Activated naive CD8-positive, alpha-beta T cell (primary cell): Measurements from ENCODE around the gene CLCN4.

Experiments used
- H3K27ac Mint-ChIP-seq: one replicate; pipeline ENCODE4 v1.8.0; 2021; ENCODE audit warnings: mixed read lengths
- H3K27me3 Mint-ChIP-seq: one replicate; pipeline ENCODE4 v1.8.0; 2021; ENCODE audit warnings: mixed read lengths
- H3K36me3 Mint-ChIP-seq: one replicate; pipeline ENCODE4 v1.8.0; 2021; ENCODE audit warnings: mixed read lengths
- H3K4me1 Mint-ChIP-seq: one replicate; pipeline ENCODE4 v1.8.0; 2021; ENCODE audit warnings: low read depth, mixed read lengths
- H3K4me3 Mint-ChIP-seq: one replicate; pipeline ENCODE4 v1.8.0; 2021; ENCODE audit warnings: mild to moderate bottlenecking, mixed read lengths
- H3K9me3 Mint-ChIP-seq: one replicate; pipeline ENCODE4 v1.8.0; 2021; ENCODE audit warnings: low read depth, mixed read lengths

CLCN4 gene

DNA sequence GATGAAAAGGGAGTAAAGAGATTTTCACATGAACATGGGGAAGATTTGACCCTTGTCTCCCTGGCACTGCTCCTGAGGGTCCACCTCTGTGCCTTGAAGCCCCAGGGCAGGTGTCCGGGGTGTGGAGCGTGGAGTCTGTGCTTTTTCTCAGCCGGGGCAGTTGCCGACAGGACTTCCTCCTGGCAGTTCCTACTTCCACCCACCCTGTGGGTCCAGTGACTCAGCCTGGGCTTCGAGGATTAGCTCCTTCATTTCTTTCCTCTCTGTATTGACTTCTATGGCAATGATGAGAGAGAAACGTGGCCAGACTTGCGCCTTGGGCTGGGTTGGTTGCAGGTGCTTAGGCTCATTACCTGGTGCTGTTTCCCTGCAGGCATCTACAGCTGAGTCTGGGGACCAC is 35.9 kb upstream of the CLCN4 start:
- Mint-ChIP-seq H3K36me3 (peaks cover 4% of the 10 kb centered on the region), H3K4me3 (no peak overlapping the region), H3K9me3 (no peaks in the 10 kb centered on the region), H3K4me1 (peaks cover 14% of the 10 kb centered on the region), H3K27ac (no peak overlapping the region), H3K27me3 (no peaks in the 10 kb centered on the region)

DNA sequence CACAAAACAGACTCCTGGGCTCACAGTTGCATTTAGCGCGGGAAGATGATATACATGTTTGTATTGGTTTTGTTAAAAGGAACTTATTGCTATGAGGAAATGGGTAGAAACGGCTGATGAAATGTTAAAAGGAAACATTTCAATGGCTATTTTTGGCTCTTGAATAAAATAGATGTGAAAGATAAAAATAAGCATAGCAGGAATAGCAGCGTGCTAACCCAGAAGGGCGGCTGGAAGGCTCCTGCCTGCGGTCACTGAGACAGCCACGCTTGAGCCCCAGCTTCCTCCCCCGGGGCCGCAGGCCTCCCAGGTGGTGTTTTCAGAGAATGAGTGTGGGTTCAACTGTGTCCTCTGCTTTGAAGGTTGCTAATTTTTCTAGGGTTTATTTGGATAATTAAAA is 35.0 kb upstream of the CLCN4 start:
- no peaks in the 10 kb centered on the region for H3K27me3 Mint-ChIP-seq
- H3K4me3 Mint-ChIP-seq = no peak overlapping the region
- peaks cover 4% of the 10 kb centered on the region for H3K36me3 Mint-ChIP-seq
- no peak overlapping the region for H3K27ac Mint-ChIP-seq
- no peaks in the 10 kb centered on the region for H3K9me3 Mint-ChIP-seq
- H3K4me1 Mint-ChIP-seq = peaks cover 11% of the 10 kb centered on the region

DNA sequence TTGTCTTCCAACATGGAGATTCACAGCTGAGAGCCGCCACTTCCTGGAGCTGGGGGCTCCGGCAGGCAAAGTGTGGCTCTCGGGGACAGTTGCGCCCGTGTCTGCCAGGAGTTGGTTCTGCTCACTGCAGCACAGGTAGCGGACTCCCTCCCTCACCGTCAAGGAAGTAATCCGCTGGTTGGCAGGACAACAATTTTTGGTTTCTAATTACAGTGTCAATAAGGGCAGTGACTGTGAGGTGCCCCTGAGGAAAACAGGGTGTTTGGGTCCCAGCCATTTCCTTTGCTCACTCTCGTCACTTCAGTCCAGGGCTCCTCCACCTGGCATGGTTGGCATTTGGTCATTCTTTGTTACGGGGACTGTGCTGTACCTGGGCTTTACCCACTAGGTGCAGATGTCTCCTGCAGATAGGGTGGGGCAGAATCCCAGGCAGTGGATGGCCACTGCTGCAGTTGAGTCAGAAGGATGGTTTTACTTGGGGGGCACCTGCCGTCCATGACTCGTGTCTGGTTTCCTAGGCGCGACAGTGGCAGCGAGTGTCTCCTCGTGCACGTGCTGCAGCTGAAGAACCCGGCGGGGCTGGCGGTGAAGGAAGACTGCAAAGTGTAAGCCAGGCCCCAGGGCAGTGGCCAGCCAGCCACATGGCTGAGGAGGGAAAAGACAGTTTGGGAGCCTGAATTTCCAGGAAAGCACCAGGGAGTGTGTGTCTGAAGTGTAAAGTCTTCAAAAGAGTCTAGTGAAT is 32.1 kb upstream of the CLCN4 start:
- Mint-ChIP-seq H3K4me1 (peaks cover 3% of the 10 kb centered on the region), H3K36me3 (no peaks in the 10 kb centered on the region), H3K27ac (no peak overlapping the region), H3K9me3 (no peaks in the 10 kb centered on the region), H3K27me3 (no peaks in the 10 kb centered on the region), H3K4me3 (no peak overlapping the region)

DNA sequence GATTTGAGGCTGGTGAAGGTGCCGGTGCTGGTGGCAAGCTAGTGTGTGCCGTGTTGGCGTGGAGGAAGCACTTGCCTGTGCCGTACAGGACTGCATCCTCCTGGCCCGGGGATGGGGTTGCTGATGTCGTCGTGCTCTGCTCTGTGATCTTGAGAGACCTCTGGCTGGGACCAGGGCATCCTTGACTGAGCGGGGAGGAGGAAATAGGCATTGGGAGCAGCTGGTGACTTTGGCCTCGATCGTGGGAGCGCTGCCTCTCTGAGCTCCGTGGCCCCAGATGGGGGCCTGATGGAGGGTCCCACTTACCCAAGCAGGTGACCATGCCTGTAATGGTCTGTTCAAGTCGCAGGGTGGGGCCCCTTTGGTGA is 31.5 kb upstream of the CLCN4 start:
- H3K27ac Mint-ChIP-seq = no peak overlapping the region
- H3K27me3 Mint-ChIP-seq = no peaks in the 10 kb centered on the region
- peaks cover 3% of the 10 kb centered on the region for H3K4me1 Mint-ChIP-seq
- H3K9me3 Mint-ChIP-seq = no peaks in the 10 kb centered on the region
- H3K4me3 Mint-ChIP-seq = no peak overlapping the region
- H3K36me3 Mint-ChIP-seq = no peaks in the 10 kb centered on the region

DNA sequence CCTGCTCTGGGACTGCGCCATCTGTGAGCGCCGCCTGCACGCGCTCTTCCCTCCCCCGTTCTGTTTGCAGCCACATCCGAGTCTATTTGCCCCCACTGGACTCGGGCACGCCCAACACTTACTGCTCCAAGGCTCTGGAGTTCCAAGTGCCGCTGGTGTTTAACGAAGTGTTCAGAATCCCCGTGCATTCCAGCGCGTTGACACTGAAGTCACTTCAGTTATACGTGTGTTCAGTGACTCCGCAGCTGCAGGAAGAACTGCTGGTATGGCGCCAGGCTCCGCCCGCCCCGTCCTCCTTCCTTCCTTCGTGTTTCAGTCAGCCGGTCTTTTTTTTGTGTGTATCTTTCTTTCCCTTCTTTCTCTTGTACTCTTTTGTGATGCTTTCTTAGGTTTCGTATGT is 30.7 kb upstream of the CLCN4 start:
- H3K36me3 Mint-ChIP-seq = no peaks in the 10 kb centered on the region
- H3K4me1 Mint-ChIP-seq = peaks cover 3% of the 10 kb centered on the region
- H3K27me3 Mint-ChIP-seq = no peaks in the 10 kb centered on the region
- no peaks in the 10 kb centered on the region for H3K9me3 Mint-ChIP-seq
- H3K27ac Mint-ChIP-seq = no peak overlapping the region
- H3K4me3 Mint-ChIP-seq = no peak overlapping the region

DNA sequence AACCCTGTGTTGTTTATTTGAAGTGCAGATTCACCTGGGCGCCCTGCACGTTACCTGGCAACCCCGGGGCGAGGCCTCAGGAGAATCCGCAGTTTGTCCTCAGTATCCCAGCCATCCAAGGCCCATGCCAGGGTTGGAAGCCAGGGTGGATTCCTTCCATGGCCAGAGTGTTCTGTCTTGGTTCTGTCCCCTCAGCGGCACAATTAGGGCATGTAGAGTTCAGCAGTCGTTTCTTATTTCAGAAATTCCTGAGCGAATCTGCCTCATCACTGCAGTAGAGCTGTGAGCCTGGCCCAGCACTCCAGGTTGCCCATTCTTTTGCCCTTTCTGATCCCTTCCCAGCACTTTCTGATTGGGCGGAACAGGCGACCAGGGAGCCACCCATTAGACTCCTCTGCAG is 29.9 kb upstream of the CLCN4 start:
- Mint-ChIP-seq H3K27me3 (no peaks in the 10 kb centered on the region), H3K4me1 (peaks cover 1% of the 10 kb centered on the region), H3K9me3 (no peaks in the 10 kb centered on the region), H3K36me3 (no peaks in the 10 kb centered on the region), H3K4me3 (no peak overlapping the region), H3K27ac (no peak overlapping the region)

DNA sequence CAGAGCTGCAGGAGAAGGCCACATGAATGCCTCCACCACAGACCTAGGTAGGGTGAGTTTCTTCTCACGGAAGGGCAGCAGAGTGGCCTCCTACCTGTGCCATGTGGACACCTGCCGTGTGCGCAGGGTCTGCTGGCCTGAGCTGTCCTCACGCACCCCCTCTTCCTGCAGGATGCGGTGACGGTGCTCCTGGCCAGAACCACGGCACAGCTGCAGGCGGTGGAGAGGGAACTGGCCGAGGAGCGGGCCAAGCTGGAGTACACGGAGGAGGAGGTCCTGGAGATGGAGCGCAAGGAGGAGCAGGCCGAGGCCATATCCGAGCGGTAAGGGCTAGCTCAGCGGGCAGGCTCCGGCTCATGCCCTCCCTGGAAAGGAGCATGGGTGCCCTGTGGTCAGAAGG is 28.4 kb upstream of the CLCN4 start:
- no peaks in the 10 kb centered on the region for H3K4me1 Mint-ChIP-seq
- H3K4me3 Mint-ChIP-seq = no peak overlapping the region
- H3K27ac Mint-ChIP-seq = no peak overlapping the region
- H3K9me3 Mint-ChIP-seq = no peaks in the 10 kb centered on the region
- H3K36me3 Mint-ChIP-seq = no peaks in the 10 kb centered on the region
- H3K27me3 Mint-ChIP-seq = no peaks in the 10 kb centered on the region

DNA sequence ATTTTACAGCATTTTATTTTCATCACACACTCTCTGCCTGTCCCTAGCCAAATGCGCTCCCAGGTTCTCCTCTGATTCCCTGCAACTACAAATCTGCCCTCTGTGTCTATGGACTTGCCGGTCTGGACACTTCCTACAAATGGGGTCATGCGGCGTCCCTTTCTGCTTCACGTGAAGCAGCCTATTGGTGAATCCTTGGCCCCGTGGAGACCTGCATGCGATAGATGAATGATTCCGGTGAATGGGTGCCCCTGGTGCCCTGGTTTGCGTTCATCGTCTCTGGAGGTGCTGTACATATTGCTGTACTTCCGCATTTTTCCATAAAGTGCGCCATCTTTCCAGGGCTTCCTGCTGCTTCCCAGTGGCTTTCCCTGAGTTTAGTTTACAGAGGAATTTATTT is 27.5 kb upstream of the CLCN4 start:
- H3K27me3 Mint-ChIP-seq = no peaks in the 10 kb centered on the region
- no peaks in the 10 kb centered on the region for H3K4me1 Mint-ChIP-seq
- no peaks in the 10 kb centered on the region for H3K36me3 Mint-ChIP-seq
- H3K4me3 Mint-ChIP-seq = no peak overlapping the region
- H3K27ac Mint-ChIP-seq = no peak overlapping the region
- no peaks in the 10 kb centered on the region for H3K9me3 Mint-ChIP-seq

DNA sequence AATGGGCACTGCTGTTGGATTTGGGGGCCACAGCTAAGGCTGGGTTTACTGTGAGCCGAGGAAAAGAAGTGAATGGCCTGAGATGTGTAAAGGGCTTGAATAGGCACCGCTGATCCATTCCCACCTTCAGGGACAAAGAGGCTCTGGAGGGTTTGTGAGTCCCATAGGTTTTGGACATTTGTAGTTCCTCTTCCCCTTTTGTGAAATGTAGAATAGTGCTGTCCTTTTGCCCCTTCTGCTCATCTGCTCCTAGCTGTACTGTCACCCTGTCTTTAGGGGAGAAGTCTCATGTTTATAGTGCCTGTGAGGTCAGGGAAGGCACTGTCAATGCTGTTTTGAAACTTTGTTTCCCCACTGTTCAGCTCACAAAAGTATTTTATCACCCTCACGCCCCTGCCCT is 26.4 kb upstream of the CLCN4 start:
- no peaks in the 10 kb centered on the region for H3K4me1 Mint-ChIP-seq
- H3K9me3 Mint-ChIP-seq = no peaks in the 10 kb centered on the region
- no peaks in the 10 kb centered on the region for H3K36me3 Mint-ChIP-seq
- H3K27ac Mint-ChIP-seq = no peak overlapping the region
- H3K4me3 Mint-ChIP-seq = no peak overlapping the region
- H3K27me3 Mint-ChIP-seq = no peaks in the 10 kb centered on the region

DNA sequence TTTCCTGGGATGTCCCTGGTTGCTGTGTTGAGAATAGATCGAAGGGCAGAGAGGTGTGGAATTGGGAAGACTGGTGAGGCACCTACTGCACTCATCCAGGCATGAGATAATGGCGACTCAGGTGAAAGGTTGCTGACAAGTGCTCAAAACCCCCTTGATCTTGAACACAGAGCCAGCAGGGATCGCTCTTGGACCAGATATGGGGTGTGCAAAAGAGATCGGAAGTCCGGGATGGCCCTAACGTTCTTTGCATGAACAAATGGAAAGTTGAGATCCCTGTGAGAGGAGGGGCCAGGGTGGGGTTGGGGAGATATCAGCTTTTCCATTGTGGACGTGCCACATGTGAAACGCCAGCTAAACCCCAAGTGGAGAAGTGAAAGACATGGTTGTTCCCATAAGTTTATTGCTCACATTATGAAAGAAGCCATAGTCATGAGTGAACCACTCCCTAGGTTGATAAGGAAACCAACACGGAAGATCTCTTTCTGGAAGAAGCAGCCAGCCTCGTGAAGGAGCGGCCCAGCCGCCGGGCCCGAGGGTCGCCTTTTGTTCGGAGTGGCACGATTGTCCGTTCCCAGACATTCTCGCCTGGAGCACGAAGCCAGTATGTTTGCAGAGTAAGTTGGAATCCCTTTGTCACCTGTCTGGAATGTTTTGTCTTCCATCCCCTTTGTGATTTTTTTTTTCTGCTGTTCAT is 22.6 kb upstream of the CLCN4 start:
- no peaks in the 10 kb centered on the region for H3K9me3 Mint-ChIP-seq
- H3K27me3 Mint-ChIP-seq = no peaks in the 10 kb centered on the region
- H3K4me3 Mint-ChIP-seq = no peak overlapping the region
- H3K27ac Mint-ChIP-seq = no peak overlapping the region
- H3K4me1 Mint-ChIP-seq = no peaks in the 10 kb centered on the region
- no peaks in the 10 kb centered on the region for H3K36me3 Mint-ChIP-seq

DNA sequence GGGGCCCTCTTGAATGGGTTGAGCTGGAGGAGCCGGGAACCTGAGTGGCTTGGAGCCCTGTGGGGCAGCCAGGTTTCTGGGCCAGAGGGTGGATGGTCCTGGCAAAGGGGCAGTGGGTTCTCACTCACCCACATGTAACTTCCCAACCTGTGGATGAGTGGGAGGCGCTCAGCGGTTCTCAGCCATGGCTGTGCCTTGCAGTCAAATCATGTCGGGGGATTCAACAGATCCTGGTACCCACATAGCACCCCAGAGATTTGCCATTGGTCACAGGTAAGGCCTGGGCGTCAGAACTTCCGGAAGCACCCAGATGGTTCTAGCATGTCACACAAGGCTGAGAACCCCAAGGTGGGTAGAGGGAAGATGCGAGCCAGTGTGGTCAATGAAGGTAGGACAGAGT is 21.9 kb upstream of the CLCN4 start:
- Mint-ChIP-seq H3K36me3 (no peaks in the 10 kb centered on the region), H3K4me3 (no peak overlapping the region), H3K27me3 (no peaks in the 10 kb centered on the region), H3K27ac (no peak overlapping the region), H3K4me1 (no peaks in the 10 kb centered on the region), H3K9me3 (no peaks in the 10 kb centered on the region)

DNA sequence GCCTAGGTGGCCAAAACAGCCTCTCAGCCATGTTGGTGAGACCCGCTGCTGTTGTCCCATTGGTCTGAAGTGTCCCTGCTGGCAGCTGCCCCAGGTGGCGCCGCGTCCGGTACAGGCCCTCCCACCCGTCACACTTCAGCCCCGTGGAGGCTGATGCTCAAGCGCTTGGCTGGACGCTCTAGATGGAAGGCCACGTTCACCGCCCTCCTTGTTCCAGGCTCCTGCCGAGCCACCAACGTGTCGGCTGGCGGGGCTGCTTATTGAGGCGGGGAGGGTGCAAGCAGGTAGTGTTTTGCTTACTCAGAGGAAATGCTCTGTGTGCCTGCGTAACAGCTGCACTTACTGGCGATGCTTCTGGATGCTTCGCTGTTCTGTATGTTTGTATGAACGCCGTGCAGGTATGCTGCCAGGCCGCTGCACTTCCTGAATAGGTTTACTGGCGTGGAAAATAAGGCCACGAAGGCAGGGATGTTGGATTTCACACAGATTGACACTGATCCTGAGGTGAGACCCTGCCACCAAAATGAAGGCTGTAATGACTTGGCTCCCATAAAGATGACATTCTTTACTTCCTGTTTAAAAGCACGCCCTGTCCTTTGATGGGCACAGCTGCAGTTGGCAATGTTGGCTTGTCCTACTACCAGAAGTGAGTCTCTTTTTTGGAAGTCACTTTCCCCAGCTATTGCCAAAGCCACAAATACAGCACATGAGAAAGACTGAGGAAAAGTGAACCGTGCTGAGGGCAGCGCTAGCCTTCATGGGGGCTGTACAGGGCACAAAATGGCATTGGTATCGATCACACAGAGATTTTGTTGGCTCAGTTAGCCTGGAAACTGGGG is 21.0 kb upstream of the CLCN4 start:
- peaks cover under 1% of the 10 kb centered on the region for H3K36me3 Mint-ChIP-seq
- H3K27me3 Mint-ChIP-seq = no peaks in the 10 kb centered on the region
- H3K27ac Mint-ChIP-seq = no peak overlapping the region
- H3K4me3 Mint-ChIP-seq = no peak overlapping the region
- H3K9me3 Mint-ChIP-seq = no peaks in the 10 kb centered on the region
- H3K4me1 Mint-ChIP-seq = no peaks in the 10 kb centered on the region

DNA sequence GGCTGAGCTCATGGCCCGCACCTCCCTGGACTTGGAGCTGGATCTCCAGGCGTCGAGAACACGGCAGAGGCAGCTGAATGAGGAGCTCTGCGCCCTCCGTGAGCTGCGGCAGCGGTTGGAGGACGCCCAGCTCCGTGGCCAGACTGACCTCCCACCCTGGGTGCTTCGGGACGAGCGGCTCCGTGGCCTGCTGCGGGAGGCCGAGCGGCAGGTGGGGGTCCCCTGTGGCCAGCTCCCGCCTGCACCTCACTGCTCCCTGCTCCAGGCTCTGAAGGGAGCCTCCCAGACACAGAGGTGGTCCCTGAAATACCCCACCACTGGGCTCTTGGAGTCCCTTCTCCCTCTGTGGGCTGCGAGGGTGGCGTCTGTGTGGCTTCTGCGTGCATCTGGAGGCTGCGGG is 18.0 kb upstream of the CLCN4 start:
- Mint-ChIP-seq H3K27ac (no peak overlapping the region), H3K9me3 (no peaks in the 10 kb centered on the region), H3K4me1 (no peaks in the 10 kb centered on the region), H3K4me3 (no peak overlapping the region), H3K27me3 (no peaks in the 10 kb centered on the region), H3K36me3 (peaks cover 2% of the 10 kb centered on the region)

DNA sequence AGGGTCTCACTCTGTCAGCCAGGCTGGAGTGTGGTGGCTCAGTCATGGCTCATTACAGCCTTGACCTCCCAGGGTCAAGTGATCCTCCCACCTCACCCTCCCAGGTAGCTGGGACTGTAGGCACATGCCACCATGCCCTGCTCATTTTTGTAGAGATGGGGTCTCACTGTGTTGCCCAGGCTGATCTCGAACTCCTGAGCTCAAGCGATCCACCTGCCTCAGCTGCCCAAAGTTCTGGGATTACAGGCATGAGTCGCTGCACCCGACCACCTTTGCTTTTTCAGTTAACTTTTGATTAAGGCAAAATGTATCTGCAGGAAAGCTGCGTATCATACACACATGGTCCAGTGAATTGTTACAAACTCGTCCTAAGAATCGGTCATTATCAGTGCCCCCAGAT is 16.5 kb upstream of the CLCN4 start:
- H3K4me3 Mint-ChIP-seq = no peak overlapping the region
- H3K27ac Mint-ChIP-seq = no peak overlapping the region
- H3K36me3 Mint-ChIP-seq = peaks cover 2% of the 10 kb centered on the region

DNA sequence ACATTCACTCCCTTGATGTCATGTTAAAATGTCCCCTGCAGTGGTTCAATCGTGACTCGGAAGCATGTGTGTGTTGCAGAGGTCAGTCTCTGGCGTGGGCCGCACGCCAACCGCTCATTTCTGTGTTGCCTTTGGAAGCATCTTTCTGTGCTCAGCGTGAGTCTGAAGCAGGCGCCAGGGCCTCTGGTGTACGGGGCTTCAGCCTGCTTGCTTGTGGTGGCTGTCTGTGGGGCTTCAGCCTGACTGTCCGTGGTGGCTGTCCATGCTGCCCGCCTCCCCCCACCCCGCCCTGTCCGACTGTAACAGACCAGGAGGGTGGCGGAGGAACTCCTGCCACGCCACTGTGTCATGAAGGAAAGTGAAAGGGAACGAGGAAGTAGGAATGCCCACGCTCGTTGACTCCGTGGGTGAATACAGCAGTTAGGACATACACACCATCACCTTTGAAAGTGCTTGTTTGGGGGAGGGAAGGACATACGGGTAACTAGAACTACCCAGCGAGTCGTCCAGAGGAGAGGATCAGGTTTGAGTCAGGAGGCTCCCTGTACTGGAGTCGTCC is 14.7 kb upstream of the CLCN4 start:
- H3K27me3 Mint-ChIP-seq = no peaks in the 10 kb centered on the region
- no peak overlapping the region for H3K4me3 Mint-ChIP-seq
- peaks cover 2% of the 10 kb centered on the region for H3K36me3 Mint-ChIP-seq

More for the DNA sequence above, 16.5 kb upstream of the CLCN4 start:
- Mint-ChIP-seq H3K4me1 (no peaks in the 10 kb centered on the region), H3K9me3 (no peaks in the 10 kb centered on the region), H3K27me3 (no peaks in the 10 kb centered on the region)

More for the DNA sequence above, 14.7 kb upstream of the CLCN4 start:
- Mint-ChIP-seq H3K4me1 (no peaks in the 10 kb centered on the region), H3K27ac (no peak overlapping the region), H3K9me3 (no peaks in the 10 kb centered on the region)
